Measurements from ENCODE around the gene UBE2V1.

- TF ChIP-seq, protein P1, sequence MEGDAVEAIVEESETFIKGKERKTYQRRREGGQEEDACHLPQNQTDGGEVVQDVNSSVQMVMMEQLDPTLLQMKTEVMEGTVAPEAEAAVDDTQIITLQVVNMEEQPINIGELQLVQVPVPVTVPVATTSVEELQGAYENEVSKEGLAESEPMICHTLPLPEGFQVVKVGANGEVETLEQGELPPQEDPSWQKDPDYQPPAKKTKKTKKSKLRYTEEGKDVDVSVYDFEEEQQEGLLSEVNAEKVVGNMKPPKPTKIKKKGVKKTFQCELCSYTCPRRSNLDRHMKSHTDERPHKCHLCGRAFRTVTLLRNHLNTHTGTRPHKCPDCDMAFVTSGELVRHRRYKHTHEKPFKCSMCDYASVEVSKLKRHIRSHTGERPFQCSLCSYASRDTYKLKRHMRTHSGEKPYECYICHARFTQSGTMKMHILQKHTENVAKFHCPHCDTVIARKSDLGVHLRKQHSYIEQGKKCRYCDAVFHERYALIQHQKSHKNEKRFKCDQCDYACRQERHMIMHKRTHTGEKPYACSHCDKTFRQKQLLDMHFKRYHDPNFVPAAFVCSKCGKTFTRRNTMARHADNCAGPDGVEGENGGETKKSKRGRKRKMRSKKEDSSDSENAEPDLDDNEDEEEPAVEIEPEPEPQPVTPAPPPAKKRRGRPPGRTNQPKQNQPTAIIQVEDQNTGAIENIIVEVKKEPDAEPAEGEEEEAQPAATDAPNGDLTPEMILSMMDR (IDR thresholded peaks at IDR 0.05; ENCODE audit: insufficient read depth, low read length, poor library complexity, severe bottlenecking): no peak
- TF ChIP-seq EZH2phosphoT487 (conservative IDR thresholded peaks at IDR 0.05; ENCODE audit: low read length): no peak
Measured at GRCh38 chr20:50061151-50062005, 51.6 kb downstream of the UBE2V1 start.

Data from SU-DHL-6 (cell line).